DND-41 (cell line): ENCODE results near the gene ANP32D.

Source experiments
- ATAC-seq: fragments of 200-7000 bp; cut with Tn5 transposase; 3 replicates; pipeline ENCODE4 v1.9.1; 2021; ENCODE audit warnings: low read depth; ENCODE audit not compliant: insufficient read depth
- DNase-seq: peaks from one replicate; pipeline ENCODE4 v3.0.0-alpha.2; 2020
- H2AFZ ChIP-seq: 2 replicates; pipeline ENCODE4 v1.6.0; 2012; ENCODE audit warnings: low read depth, low read length
- H3K27ac ChIP-seq: 2 replicates; pipeline ENCODE4 v1.5.1; 2012; ENCODE audit warnings: low read length, inconsistent platforms
- H3K27me3 ChIP-seq: fragments of 200-600 bp; sonication (generic); 2 replicates; pipeline ENCODE4 v1.6.0; 2012; ENCODE audit warnings: low read length, mild to moderate bottlenecking, inconsistent platforms; ENCODE audit not compliant: insufficient read depth, poor library complexity
- H3K36me3 ChIP-seq: 2 replicates; pipeline ENCODE4 v1.5.1; 2012; ENCODE audit warnings: low read length, inconsistent platforms; ENCODE audit not compliant: insufficient read depth
- H3K4me1 ChIP-seq: 2 replicates; pipeline ENCODE4 v1.5.1; 2012; ENCODE audit warnings: mild to moderate bottlenecking, low read length; ENCODE audit not compliant: insufficient read depth
- H3K4me2 ChIP-seq: 2 replicates; pipeline ENCODE4 v1.6.0; 2012; ENCODE audit warnings: mild to moderate bottlenecking, moderate library complexity, low read length, inconsistent platforms; ENCODE audit not compliant: insufficient read depth
- H3K4me3 ChIP-seq, 2 experiments: fragments of 200-600 bp in 1 of 2; shearing (Covaris generic) in 1 of 2; 2 replicates each; pipeline ENCODE4 v1.5.1; 2012 to 2016; ENCODE audit warnings: inconsistent platforms in 2 of 2, low read length in 2 of 2, mild to moderate bottlenecking in 2 of 2, low read depth in 1 of 2, moderate library complexity in 1 of 2
- H3K79me2 ChIP-seq: 2 replicates; pipeline ENCODE4 v1.6.0; 2012; ENCODE audit warnings: low read length, inconsistent platforms; ENCODE audit not compliant: insufficient read depth
- H3K9ac ChIP-seq: 2 replicates; pipeline ENCODE4 v1.6.0; 2012; ENCODE audit warnings: low read depth, mild to moderate bottlenecking, inconsistent platforms, low read length, moderate library complexity
- H3K9me3 ChIP-seq: 2 replicates; pipeline ENCODE4 v1.5.1; 2012; ENCODE audit warnings: low read length, moderate library complexity, mild to moderate bottlenecking, inconsistent platforms; ENCODE audit not compliant: insufficient read depth, severe bottlenecking
- H4K20me1 ChIP-seq: 2 replicates; pipeline ENCODE4 v1.6.0; 2012; ENCODE audit warnings: low read length; ENCODE audit not compliant: insufficient read depth
- EZH2 ChIP-seq: IDR thresholded peaks from 3 replicates; pipeline ENCODE4 v1.6.1; 2012; ENCODE audit warnings: borderline replicate concordance, low read depth, mild to moderate bottlenecking, moderate library complexity, low read length, inconsistent platforms; ENCODE audit not compliant: severe bottlenecking
- TF ChIP-seq, protein P1 (sequence below): IDR thresholded peaks from 2 replicates; pipeline ENCODE4 v1.5.1; 2012; ENCODE audit warnings: borderline replicate concordance, low read length, moderate library complexity, mild to moderate bottlenecking; ENCODE audit not compliant: poor library complexity, severe bottlenecking; ENCODE audit errors: extremely low read depth

ANP32D gene

DNA sequence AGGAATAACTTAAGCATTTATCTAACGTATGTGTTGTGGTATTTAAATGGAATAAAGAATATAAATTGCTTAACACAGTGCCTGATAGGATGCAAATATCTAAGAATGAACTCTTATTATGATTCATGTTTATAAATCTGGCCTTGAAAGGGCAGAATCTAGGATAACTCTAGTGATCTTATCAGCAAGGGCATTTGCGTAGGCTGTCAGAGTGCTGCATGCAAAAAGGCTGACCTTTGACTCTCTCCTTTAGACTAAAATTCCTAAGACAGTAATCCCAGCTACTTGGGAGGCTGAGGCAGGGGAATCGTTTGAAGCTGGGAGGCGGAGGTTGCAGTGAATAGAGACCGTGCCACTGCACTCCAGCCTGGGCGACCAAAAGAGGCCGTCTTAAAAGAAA is 31.3 kb upstream of the ANP32D start:
- H3K27me3 ChIP-seq: no peaks in the 10 kb centered on the region
- no peak overlapping the region for H2AFZ ChIP-seq
- no peaks in the 10 kb centered on the region for H3K9me3 ChIP-seq
- H3K4me3 ChIP-seq: no peak overlapping the region
- no peak overlapping the region for H3K4me2 ChIP-seq
- H3K9ac ChIP-seq: no peak overlapping the region
- no peak overlapping the region for H3K27ac ChIP-seq
- DNase-seq (no peak), ATAC-seq (no peak)
- no peaks in the 10 kb centered on the region for H3K79me2 ChIP-seq
- no peaks in the 10 kb centered on the region for H4K20me1 ChIP-seq
- no peaks in the 10 kb centered on the region for H3K36me3 ChIP-seq
- TF ChIP-seq EZH2: no peak
- TF ChIP-seq, protein P1, sequence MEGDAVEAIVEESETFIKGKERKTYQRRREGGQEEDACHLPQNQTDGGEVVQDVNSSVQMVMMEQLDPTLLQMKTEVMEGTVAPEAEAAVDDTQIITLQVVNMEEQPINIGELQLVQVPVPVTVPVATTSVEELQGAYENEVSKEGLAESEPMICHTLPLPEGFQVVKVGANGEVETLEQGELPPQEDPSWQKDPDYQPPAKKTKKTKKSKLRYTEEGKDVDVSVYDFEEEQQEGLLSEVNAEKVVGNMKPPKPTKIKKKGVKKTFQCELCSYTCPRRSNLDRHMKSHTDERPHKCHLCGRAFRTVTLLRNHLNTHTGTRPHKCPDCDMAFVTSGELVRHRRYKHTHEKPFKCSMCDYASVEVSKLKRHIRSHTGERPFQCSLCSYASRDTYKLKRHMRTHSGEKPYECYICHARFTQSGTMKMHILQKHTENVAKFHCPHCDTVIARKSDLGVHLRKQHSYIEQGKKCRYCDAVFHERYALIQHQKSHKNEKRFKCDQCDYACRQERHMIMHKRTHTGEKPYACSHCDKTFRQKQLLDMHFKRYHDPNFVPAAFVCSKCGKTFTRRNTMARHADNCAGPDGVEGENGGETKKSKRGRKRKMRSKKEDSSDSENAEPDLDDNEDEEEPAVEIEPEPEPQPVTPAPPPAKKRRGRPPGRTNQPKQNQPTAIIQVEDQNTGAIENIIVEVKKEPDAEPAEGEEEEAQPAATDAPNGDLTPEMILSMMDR: no peak
- H3K4me1 ChIP-seq: no peaks in the 10 kb centered on the region

DNA sequence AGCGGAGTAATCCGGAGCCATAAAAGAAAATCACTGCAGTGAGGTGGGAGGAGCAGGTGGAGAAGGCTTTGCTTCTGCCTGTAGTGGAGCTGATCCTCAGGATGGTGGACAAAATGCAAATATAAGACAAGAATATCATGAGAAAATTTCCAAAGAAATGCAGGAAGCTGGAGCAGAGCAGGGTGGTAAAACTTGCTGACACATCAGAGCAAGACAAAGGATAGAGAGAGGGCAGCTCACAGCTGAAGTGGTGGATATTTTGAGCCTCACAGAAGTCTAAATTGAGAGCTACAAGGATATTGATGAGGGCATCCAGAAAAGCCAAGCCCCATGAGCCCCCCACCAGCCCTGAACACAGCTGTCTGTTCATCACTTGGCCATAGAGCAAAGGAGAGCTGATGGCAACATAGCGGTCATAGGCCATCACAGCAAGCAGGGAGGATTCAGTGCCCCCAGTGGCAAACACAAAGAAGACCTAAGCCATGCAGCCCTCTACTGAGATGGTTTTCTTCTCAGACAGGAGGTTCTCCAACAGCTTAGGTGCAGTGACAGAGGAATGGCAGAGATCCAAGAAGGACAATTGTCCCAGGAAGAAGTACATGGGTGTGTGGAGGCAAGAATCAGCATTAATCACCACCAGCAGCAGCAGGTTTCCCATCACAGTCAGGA is 30.0 kb upstream of the ANP32D start:
- H3K27me3 ChIP-seq: peaks cover 3% of the 10 kb centered on the region
- no peaks in the 10 kb centered on the region for H3K9me3 ChIP-seq
- no peak overlapping the region for H3K27ac ChIP-seq
- no peaks in the 10 kb centered on the region for H3K36me3 ChIP-seq
- no peak overlapping the region for H2AFZ ChIP-seq
- DNase-seq (no peak), ATAC-seq (no peak)
- no peak overlapping the region for H3K4me3 ChIP-seq
- no peaks in the 10 kb centered on the region for H4K20me1 ChIP-seq
- TF ChIP-seq EZH2: no peak
- TF ChIP-seq, protein P1: no peak
- H3K4me2 ChIP-seq: no peak overlapping the region
- no peaks in the 10 kb centered on the region for H3K79me2 ChIP-seq
- no peak overlapping the region for H3K9ac ChIP-seq
- no peaks in the 10 kb centered on the region for H3K4me1 ChIP-seq

DNA sequence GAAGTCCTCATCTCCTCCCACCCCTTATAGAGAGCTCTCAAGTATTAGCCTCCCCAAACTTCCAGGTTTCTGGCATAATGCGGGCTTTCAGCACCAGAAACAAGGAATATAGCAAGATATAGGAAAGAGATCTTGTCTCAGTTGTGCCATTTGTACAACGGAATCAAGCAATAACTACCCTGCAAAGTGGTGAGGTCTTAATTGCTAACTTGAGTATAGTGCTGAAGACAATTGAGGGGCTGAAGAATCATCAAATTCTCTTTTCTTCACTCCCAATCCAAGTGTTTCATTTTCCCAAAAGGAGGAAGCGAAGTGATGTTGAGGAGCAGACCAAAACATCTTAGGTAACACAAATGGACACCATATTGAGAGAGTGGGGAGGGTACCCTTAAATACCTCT is 26.8 kb upstream of the ANP32D start:
- no peak overlapping the region for H3K27ac ChIP-seq
- H3K36me3 ChIP-seq: no peaks in the 10 kb centered on the region
- no peak overlapping the region for H2AFZ ChIP-seq
- H3K79me2 ChIP-seq: no peaks in the 10 kb centered on the region
- H3K27me3 ChIP-seq: peaks cover 4% of the 10 kb centered on the region
- no peaks in the 10 kb centered on the region for H3K4me1 ChIP-seq
- H3K9me3 ChIP-seq: no peaks in the 10 kb centered on the region
- ATAC-seq: no peak
- no peak overlapping the region for H3K9ac ChIP-seq
- H3K4me3 ChIP-seq: no peak overlapping the region
- no peak for TF ChIP-seq EZH2
- TF ChIP-seq, protein P1: no peak
- no peak for DNase-seq
- H4K20me1 ChIP-seq: no peaks in the 10 kb centered on the region
- no peak overlapping the region for H3K4me2 ChIP-seq
